Osteocyte (in vitro differentiated cells): ENCODE results near the gene HIVEP3. TPM values are rescaled to one million over a fixed set of nuclear protein-coding genes. Genes with fewer than 3 reads are reported as not detected.

Experiments used
- DNase-seq: peaks from one replicate; pipeline ENCODE4 v3.0.0; 2021; ENCODE audit warnings: mixed read lengths; ENCODE audit not compliant: unreplicated experiment; ENCODE audit errors: extremely low spot score
- H3K27ac Mint-ChIP-seq: one replicate; pipeline ENCODE4 v1.8.0; 2021; ENCODE audit warnings: mild to moderate bottlenecking, mixed read lengths; ENCODE audit not compliant: unreplicated experiment
- H3K27me3 Mint-ChIP-seq: one replicate; pipeline ENCODE4 v1.8.0; 2021; ENCODE audit warnings: mixed read lengths; ENCODE audit not compliant: unreplicated experiment
- H3K36me3 Mint-ChIP-seq: one replicate; pipeline ENCODE4 v1.8.0; 2021; ENCODE audit warnings: mixed read lengths; ENCODE audit not compliant: unreplicated experiment
- H3K4me1 Mint-ChIP-seq: one replicate; pipeline ENCODE4 v1.8.0; 2021; ENCODE audit warnings: mixed read lengths; ENCODE audit not compliant: unreplicated experiment
- H3K4me3 Mint-ChIP-seq: one replicate; pipeline ENCODE4 v1.8.0; 2021; ENCODE audit warnings: mild to moderate bottlenecking, moderate library complexity, mixed read lengths; ENCODE audit not compliant: unreplicated experiment
- H3K9me3 Mint-ChIP-seq: one replicate; pipeline ENCODE4 v1.8.0; 2021; ENCODE audit warnings: mixed read lengths; ENCODE audit not compliant: unreplicated experiment
- CTCF ChIP-seq: fragments of 200-600 bp; sonication (generic); IDR thresholded peaks from 2 replicates; pipeline ENCODE4 v1.5.0; 2021; ENCODE audit warnings: antibody characterized with exemption, mild to moderate bottlenecking, moderate library complexity
- total RNA-seq: library from RNA; stranded (reverse); gene quantifications from 2 replicates; pipeline ENCODE4 v1.2.1, GENCODE V29; 2021

The HIVEP3 gene
- total RNA-seq, 1 donor from 2014 or later = 0.97 TPM

GRCh38 chr1:41766546-41766945 is 152.2 kb downstream of the HIVEP3 start:
- Mint-ChIP-seq H3K27ac (no peak overlapping the region), H3K27me3 (peaks cover 28% of the 10 kb centered on the region), H3K4me1 (peaks cover 4% of the 10 kb centered on the region), H3K9me3 (no peaks in the 10 kb centered on the region), H3K36me3 (no peaks in the 10 kb centered on the region), H3K4me3 (no peak overlapping the region)
- DNase-seq = no peak
- TF ChIP-seq CTCF = no peak

GRCh38 chr1:41766041-41766440 is 152.7 kb downstream of the HIVEP3 start:
- H3K36me3 Mint-ChIP-seq = no peaks in the 10 kb centered on the region
- H3K4me3 Mint-ChIP-seq = no peak overlapping the region

GRCh38 chr1:41765152-41765551 is 153.6 kb downstream of the HIVEP3 start:
- no peaks in the 10 kb centered on the region for H3K9me3 Mint-ChIP-seq
- H3K27me3 Mint-ChIP-seq = peaks cover 28% of the 10 kb centered on the region
- H3K4me1 Mint-ChIP-seq = no peaks in the 10 kb centered on the region
- no peak for TF ChIP-seq CTCF
- no peak for DNase-seq
- H3K36me3 Mint-ChIP-seq = no peaks in the 10 kb centered on the region
- no peak overlapping the region for H3K4me3 Mint-ChIP-seq
- no peak overlapping the region for H3K27ac Mint-ChIP-seq

More at GRCh38 chr1:41766041-41766440, 152.7 kb downstream of the HIVEP3 start:
- TF ChIP-seq CTCF = no peak
- Mint-ChIP-seq H3K27ac (no peak overlapping the region), H3K4me1 (no peaks in the 10 kb centered on the region), H3K27me3 (peaks cover 28% of the 10 kb centered on the region), H3K9me3 (no peaks in the 10 kb centered on the region)
- DNase-seq = no peak

- no peak for TF ChIP-seq CTCF
- no peaks in the 10 kb centered on the region for H3K36me3 Mint-ChIP-seq
- H3K4me1 Mint-ChIP-seq = no peaks in the 10 kb centered on the region
- DNase-seq = no peak
- H3K27me3 Mint-ChIP-seq = peaks cover 28% of the 10 kb centered on the region
- no peaks in the 10 kb centered on the region for H3K9me3 Mint-ChIP-seq
- no peak overlapping the region for H3K4me3 Mint-ChIP-seq
- no peak overlapping the region for H3K27ac Mint-ChIP-seq
These were observed 154.1 kb downstream of the HIVEP3 start for GRCh38 chr1:41764656-41765055.

GRCh38 chr1:41762777-41763176 is 155.9 kb downstream of the HIVEP3 start:
- no peak for TF ChIP-seq CTCF

More at GRCh38 chr1:41762777-41763176, 155.9 kb downstream of the HIVEP3 start:
- no peaks in the 10 kb centered on the region for H3K4me1 Mint-ChIP-seq
- no peaks in the 10 kb centered on the region for H3K36me3 Mint-ChIP-seq
- H3K4me3 Mint-ChIP-seq = no peak overlapping the region
- DNase-seq = no peak
- peaks cover 28% of the 10 kb centered on the region for H3K27me3 Mint-ChIP-seq
- no peak overlapping the region for H3K27ac Mint-ChIP-seq
- H3K9me3 Mint-ChIP-seq = no peaks in the 10 kb centered on the region
